GM12892 (cell line): ENCODE data around the gene ST3GAL5.
A peak's percentile ranks its signal among the peaks of the same experiment; 100 is the strongest.
"Not testable (repeated sequence)": the region's sequence is repeated elsewhere in the genome, so short reads cannot be mapped to it uniquely, and the experiment has no call there.

ENCODE experiments used
- DNase-seq: peaks from one replicate; pipeline ENCODE4 v3.0.0; 2011; ENCODE audit not compliant: insufficient read length
- FAIRE-seq: peaks from 2 replicates; lab custom pipeline; 2011; peaks lifted over from hg19 to GRCh38; lab: Jason Lieb, UNC
- POLR2A ChIP-seq: IDR thresholded peaks from 2 replicates; pipeline ENCODE4 v1.6.1; 2011; ENCODE audit warnings: low read depth, low read length, control low read depth
- POLR2AphosphoS5 ChIP-seq: IDR thresholded peaks from 2 replicates; pipeline ENCODE4 v1.6.1; 2011; ENCODE audit warnings: low read depth, low read length, control low read depth
- TAF1 ChIP-seq: IDR thresholded peaks from 2 replicates; pipeline ENCODE4 v1.6.1; 2011; ENCODE audit warnings: low read depth, mild to moderate bottlenecking, control low read depth, low read length, borderline replicate concordance

ST3GAL5 gene

GRCh38 chr2:85831735-85832134 is 57.1 kb downstream of the ST3GAL5 start:
- no peak for FAIRE-seq
- DNase-seq, result no peak
- TF ChIP-seq TAF1, result no peak
- TF ChIP-seq POLR2AphosphoS5, result no peak
- no peak for TF ChIP-seq POLR2A

- FAIRE-seq (no peak), DNase-seq (no peak)
- TF ChIP-seq TAF1, result no peak
Measured at GRCh38 chr2:85830645-85831044, 58.1 kb downstream of the ST3GAL5 start.

GRCh38 chr2:85829394-85829793 is 59.4 kb downstream of the ST3GAL5 start:
- not testable (repeated sequence) for DNase-seq, FAIRE-seq

- no peak for FAIRE-seq
- no peak for DNase-seq
- TF ChIP-seq POLR2AphosphoS5 (no peak), TAF1 (no peak), POLR2A (no peak)
Measured at GRCh38 chr2:85828725-85829124, 60.1 kb downstream of the ST3GAL5 start.

- DNase-seq (no peak), FAIRE-seq (no peak)
- TF ChIP-seq POLR2AphosphoS5 (no peak), POLR2A (no peak), TAF1 (no peak)
Measured at GRCh38 chr2:85827879-85828569, 60.8 kb downstream of the ST3GAL5 start.

GRCh38 chr2:85826990-85827878 is 61.6 kb downstream of the ST3GAL5 start:
- FAIRE-seq (peak; percentile 46), DNase-seq (peak; percentile 54)
- TF ChIP-seq POLR2A (no peak), POLR2AphosphoS5 (no peak), TAF1 (no peak)

GRCh38 chr2:85823951-85824350 is 64.8 kb downstream of the ST3GAL5 start:
- FAIRE-seq (no peak), DNase-seq (no peak)
- TF ChIP-seq POLR2AphosphoS5, result no peak
- no peak for TF ChIP-seq POLR2A
- no peak for TF ChIP-seq TAF1

- FAIRE-seq (no peak), DNase-seq (no peak)
- TF ChIP-seq POLR2AphosphoS5 (no peak), POLR2A (no peak), TAF1 (no peak)
Measured at GRCh38 chr2:85822766-85823165, 66.0 kb downstream of the ST3GAL5 start.

GRCh38 chr2:85819811-85820510 is 68.8 kb downstream of the ST3GAL5 start:
- no peak for TF ChIP-seq POLR2AphosphoS5
- TF ChIP-seq TAF1, result no peak
- TF ChIP-seq POLR2A, result no peak
- DNase-seq (no peak), FAIRE-seq (no peak)

GRCh38 chr2:85814802-85815550 is 73.8 kb downstream of the ST3GAL5 start:
- FAIRE-seq (no peak), DNase-seq (no peak)
- no peak for TF ChIP-seq POLR2A
- TF ChIP-seq TAF1, result no peak
- TF ChIP-seq POLR2AphosphoS5, result no peak

- FAIRE-seq (peak; percentile 94), DNase-seq (peak; percentile 77)
- TF ChIP-seq POLR2AphosphoS5, result no peak
- no peak for TF ChIP-seq POLR2A
- no peak for TF ChIP-seq TAF1
Measured at GRCh38 chr2:85813982-85814801, 74.6 kb downstream of the ST3GAL5 start.
